Stimulated activated CD4-positive, alpha-beta T cell treated with anti-CD3 and anti-CD28 coated beads, Interleukin-12 subunit alpha, Interleukin-12 subunit beta, amount 100 ng/mL, for 24 hours (primary cell): ENCODE data around the gene KATNA1.

Experiments
- DNase-seq, 2 experiments: peaks; one replicate each; pipeline ENCODE4 v3.0.0-alpha.2; 2020; ENCODE audit warnings: low read depth in 2 of 2

KATNA1 gene

DNA sequence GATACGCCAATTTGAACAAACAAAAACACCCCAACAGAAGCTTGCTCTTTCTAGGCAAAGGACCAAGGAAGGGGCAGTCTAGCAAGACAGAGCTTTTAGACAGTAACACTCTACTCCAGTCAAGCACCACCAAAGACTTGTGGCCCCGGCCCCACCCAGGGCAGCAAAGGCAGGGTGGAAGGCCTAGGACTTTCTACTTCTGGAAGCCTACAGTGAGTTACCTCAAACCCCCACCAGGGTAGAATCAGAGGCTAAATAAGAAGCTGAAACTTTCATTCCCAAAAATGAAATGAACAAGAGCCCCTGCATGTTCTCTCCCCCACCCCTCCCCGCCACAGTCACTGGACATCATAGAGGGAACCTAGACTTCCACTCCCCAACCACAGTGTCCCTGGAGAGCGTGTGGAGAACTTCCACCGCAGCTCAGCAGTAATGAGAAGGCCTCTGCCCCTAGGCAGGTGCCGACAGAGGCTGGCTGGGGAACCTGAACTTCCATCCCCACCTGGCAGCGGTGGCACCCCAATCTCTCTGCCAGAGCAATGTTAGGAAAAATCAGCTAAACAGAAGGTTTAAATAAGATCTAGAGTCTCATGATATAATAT lies 40.0 kb downstream of the KATNA1 start:
- DNase-seq = no peak

DNA sequence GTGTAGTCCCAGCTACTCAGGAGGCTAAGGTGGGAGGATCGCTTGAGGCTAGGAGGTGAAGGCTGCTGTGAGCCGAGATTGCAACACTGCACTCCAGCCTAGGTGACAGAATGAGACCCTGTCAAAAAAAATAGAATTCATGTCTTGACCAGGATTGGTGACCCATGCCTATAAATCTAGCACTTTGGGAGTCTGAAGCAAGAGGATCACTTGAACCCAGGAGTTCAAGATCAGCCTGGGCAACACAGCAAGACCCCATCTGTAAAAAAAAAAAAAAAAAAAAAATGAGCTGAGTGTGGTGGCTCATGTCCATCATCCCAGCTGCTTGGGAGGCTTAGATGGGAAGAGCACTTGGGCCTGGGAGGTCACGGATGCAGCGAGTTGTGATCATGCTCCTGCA lies 48.0 kb downstream of the KATNA1 start:
- DNase-seq = no peak

DNA sequence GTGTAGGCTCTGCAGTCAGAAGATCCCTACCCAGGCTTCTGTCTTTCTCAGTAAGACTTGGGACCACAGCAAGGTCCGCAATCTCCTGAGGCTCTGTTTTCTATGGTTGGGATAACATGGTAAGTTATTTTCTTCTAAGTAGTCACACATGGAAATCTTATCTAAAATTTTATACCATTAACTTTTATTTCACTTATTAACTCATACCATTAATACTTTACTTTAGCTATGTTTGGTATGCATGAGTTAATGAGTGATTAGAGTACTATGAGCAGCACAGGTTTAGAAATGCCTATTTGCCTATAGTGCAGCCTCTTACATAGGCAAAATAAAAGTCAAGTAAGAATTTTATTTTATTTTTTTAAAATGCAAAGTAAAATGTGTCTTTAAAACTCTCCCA lies 55.1 kb downstream of the KATNA1 start:
- no peak for DNase-seq

DNA sequence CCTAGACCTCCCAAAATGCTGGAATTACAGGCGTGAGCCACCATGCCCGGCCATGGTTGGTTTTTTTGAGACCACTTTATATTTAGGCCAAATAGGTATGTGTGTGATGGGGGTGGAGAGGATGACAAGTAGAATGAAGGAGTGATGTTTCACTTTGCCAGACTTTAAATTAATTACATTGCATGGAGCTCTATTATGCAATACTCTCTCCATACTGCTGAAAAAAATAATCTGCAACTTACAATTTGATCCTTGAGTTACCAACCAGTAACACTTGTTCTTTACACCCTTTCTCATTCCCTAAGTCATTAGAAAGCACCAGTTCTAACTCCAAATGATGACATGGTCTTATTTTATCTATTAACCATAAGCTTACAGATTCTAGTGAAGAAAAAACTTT lies 55.5 kb downstream of the KATNA1 start:
- no peak for DNase-seq

DNA sequence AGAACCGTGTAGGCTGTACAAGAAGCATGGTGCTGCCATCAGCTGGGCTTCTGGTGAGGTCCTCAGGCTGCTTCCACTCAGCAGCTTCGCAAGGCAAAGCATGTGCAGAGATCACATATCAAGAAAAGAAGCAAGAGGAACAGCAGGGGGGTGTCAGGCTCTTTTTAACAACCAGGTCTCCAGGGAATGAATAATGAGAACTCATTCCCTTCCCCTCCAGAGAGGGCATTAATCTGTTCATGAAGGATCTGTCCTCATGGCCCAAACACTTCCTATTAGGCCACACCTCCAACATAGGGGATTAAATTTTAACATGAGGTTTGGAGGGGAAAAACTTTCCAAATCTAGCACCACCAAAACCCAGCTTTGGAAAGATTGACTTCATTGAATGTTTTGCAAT lies 62.4 kb downstream of the KATNA1 start:
- no peak for DNase-seq

DNA sequence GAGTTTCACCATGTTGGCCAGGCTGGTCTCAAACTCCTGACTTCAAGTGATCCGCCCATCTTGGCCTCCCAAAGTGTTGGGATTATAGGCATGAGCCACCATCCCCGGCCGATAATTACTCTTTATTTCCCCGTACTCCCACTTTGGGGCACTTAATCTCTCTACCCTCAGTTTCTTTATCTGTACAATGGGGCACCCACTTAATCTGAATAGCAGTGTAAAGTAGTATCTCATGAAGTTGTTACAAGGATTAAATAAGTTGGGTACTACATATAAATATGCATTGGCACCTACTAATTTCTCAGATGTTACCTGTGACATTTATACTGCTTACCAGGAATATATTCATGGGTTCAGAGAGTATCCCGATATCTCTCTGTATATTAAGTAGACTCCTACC lies 67.2 kb downstream of the KATNA1 start:
- DNase-seq = no peak

DNA sequence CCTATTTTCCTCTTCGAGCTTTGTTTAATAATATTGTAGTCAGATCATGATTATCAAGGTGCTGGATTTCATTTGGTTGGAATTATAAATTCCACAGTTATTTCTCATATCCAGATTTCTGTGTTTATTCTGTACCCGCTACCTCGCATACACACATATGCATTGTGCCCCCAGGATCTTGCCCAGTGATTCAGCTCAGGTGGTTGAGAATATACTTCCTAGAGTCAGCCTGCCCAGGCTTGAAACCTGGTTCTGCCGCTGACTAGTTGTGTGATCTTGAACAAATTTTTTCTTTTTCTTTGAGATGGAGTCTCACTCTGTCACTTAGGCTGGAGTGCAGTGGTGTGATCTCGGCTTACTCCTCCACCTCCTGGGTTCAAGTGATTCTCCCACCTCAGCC lies 67.6 kb downstream of the KATNA1 start:
- DNase-seq = no peak

DNA sequence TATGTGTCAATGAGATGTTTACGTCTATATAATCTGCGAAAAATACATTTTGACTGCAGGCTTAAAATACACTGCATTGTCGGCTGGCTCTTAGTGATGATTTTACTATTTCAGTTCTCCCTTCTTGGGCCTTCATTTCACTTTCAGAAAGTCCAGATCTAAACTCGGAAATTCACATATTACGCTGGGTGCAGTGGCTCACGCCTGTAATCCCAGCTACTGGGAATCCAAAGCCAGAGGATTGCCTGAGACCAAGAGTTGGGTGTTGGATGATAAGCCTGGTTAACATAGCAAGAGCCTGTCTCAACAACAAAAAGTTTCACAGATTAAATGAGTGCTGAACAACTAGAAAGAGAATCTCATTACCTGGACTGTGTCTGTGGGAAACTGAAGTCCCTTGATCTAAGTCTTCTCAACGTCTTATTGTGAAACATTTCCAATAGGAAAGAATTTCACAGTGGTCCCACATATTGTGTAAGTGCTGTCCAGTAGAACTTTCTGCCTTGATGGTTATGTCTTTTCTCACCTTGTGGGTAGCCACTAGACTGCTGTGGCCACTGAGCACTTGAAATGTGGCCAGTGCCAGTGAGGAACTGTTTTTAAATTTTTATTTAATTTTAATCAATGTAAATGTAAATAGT lies 80.4 kb downstream of the KATNA1 start:
- no peak for DNase-seq

DNA sequence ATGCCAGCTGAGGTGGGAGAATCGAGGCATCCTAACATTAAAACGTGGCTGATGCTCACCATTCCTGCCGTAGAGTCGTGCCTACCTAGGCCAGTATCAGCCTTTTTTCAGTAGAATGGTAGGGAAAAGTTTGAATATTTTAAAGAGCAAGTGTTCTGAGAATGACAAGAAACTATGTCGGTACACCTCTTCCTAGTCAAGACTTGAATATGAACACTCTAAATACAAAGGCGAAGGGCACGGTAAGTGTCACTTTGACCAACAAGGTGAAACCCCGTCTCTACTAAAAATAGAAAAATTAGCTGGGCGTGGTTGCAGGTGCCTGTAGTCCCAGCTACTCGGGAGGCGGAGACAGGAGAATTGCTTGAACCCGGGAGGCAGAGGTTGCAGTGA lies 81.3 kb downstream of the KATNA1 start:
- no peak for DNase-seq

DNA sequence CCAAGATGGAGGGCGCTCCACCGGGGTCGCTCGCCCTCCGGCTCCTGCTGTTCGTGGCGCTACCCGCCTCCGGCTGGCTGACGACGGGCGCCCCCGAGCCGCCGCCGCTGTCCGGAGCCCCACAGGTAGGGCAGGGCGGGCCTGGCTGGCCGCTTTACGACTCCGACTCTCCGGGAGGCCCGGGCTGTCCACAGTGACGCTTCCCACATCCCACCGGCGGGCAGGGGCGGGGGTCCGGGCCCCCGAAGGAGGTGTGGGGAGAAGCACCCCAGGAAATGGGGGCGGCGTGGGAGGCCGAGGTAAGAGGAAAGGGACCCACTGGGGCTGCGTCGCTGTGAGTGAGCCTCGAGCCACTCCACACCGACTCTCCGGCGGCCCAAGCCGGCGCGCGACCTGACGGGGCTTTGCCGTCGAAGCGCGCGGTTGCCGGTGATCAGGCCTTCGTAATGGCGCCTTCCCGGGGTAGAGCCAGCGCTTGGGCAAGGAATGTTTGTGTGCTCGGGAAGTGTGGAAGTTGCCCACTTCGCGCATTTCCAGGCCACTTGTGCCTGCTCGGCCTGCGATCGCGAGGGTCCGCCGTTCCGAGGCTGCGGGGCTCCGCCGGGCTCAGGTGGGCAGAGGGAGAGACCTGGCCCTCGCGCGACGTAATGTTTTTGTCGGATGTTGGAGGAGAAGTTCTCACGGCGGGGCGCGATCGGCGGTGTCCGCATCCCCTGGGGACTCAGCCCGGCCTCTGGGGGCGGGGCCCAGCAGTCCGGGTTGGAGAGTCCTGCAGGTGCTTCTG lies 81.9 kb downstream of the KATNA1 start:
- DNase-seq = peak in 1 of 2 experiments; percentile 41

DNA sequence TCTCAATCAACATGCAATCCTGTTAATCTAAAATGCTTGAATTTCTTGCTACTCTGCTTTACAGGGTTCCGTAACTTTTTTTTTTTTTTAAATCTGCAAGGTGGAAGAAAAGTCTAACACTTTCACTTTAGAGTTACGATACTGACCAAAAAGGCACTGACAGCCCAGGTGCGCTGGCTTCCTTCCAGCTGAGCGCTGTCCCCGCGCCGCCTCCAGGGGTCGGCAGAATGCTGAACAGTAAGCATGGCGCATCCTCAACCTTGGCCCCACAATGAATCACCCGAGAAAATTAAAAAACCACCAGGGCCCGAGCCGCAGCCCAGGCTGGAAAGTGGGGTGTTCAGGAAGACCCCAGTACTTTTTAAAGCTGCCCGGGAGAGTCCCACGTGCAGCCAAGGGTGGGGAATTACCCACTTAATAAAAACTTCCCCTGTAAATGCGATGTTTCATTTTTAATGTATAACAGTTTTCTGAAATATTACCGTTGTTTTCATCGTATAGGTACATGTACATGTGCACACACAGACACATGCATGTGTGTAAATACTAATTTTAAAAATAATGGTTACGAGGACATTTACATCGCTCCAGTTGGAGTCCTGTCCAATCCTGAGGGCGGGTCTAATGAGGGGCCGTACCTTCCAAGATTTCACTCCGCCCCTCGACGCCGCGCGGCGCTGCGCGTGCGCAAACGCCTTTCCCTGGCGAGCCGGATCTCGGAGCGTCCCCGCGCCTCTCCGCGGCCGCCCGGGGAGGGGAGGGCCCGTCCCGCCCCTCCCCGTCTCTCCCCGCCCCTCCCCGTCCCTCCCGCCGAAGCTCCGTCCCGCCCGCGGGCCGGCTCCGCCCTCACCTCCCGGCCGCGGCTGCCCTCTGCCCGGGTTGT lies 82.7 kb downstream of the KATNA1 start, which contains the start of gene GINM1:
GINM1 (plus strand) TSS at position 849 of the 883 bp plus-strand sequence. CDS start 40 bp downstream, outside the sequence.
- DNase-seq = peak; percentile 94 to 96

DNA sequence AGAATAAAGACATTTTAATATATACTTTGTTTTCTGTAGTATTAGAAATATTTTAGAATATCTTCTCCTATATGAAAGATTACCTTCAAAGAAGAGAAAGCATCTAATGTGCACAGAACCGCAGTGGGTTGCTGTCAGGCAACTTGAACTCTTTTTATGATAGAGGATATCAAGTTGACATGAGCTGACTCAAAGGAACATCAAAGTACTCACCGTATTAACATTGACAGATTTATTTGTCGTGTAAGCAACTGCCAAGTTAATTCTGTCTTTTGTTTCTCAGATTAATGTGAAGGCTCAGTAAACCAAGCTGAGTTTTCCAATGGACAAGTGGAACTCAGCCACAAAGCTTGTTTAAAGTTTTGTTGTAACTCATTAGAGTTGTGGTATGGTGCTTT lies 84.6 kb downstream of the KATNA1 start:
- no peak for DNase-seq

DNA sequence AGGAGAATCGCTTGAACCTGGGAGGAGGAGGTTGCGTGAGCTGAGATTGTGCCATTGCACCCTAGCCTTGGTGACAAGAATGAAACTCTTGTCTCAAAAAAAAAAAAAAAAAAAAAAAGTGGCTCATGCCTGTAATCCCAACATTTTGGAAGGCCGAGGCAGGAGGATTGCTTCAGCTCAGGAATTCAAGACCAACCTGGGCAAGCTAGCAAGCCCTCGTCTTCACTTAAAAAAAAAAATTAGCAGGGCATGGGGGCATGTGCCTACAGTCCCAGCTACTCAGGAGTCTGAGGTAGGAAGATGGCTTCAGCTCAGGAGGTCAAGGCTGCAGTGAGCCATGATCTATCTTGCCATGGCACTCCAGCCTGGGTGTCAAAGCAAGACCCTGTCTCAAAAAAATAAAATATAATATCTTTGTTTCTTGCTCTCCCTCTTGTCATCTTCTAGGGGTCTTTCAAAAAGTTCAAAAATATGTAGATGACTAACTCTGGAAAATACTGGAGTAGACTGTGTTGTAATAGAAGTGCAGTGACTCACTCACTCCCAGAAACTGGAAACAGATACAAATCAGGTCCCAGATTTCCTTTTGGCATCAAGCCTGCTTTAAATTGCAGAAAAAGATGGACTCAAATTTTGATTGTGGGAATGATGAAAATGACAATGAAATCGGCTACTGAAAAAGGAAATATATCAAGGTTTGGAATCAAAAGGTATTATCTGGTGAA lies 85.1 kb downstream of the KATNA1 start:
- no peak for DNase-seq

DNA sequence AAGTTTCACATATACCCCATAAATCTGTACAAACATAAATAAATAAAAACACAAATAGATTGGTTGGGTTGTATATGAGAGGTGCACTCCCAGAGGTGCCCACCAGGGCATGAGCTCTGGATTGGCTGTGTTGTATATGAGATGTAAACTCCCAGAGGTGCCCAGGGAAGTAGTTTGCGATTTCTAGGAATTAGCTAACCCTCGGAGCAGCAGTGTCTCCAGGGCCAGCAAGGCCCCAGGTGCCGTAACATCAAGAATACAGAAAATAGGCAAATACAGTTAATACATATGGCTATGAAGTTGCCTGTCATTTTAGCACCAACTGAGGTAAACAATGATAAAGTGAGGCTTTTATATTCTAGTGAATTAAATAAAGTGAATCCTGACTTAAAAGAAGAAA lies 87.8 kb downstream of the KATNA1 start:
- no peak for DNase-seq

DNA sequence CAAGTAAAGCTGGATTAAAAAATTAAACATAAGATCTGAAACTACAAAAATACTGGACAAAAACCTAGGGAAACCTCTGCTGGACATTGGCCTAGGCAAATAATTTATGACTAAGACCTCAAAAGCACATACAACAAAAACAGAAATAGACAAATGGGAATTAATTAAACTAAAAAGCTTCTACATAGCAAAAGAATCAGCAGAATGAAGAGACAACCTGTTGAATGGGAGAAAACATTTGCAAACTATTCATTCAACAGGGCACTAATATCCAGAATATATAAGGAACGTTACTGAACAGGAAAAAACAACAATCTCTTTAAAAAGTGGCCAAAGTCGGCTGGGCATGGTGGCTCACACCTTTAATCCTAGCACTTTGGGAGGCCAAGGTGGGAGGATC lies 89.1 kb downstream of the KATNA1 start:
- DNase-seq = no peak

DNA sequence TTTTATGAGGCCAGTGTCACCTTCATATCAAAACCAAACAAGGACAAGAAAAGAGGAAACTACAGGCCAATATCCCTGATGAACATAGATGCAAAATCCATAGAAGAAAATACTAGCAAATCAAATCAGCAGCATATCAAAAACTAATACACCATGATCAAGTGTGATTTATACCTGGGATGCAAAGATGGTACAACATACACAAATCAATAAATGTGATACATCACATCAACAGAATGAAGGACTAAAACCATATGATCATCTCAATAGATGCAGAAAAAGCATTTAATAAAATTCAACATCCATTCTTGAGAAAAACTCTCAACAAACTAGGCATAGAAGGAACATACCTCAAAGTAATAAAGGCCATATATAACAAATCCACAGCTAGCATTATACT lies 90.5 kb downstream of the KATNA1 start:
- DNase-seq = no peak

DNA sequence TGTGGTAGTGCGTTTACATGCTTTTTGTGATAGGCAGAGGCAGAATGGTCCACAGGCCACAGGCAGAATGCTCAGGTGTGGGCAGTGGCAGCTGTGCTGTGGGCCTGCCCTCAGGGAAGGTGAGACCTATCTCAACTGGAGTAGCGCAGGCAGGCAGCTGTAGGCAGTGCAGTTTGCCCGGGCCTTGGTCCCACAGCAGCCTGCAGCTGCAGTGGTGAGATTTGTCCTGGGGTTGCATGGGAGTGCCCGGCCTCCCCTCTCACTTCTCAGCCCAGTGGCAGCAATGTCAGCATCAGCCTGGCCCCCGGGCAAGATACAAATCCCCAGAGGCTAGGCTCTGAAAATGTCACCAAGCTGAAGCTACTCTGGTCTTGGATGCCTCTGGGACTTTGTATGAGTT lies 96.6 kb downstream of the KATNA1 start:
- DNase-seq = no peak

DNA sequence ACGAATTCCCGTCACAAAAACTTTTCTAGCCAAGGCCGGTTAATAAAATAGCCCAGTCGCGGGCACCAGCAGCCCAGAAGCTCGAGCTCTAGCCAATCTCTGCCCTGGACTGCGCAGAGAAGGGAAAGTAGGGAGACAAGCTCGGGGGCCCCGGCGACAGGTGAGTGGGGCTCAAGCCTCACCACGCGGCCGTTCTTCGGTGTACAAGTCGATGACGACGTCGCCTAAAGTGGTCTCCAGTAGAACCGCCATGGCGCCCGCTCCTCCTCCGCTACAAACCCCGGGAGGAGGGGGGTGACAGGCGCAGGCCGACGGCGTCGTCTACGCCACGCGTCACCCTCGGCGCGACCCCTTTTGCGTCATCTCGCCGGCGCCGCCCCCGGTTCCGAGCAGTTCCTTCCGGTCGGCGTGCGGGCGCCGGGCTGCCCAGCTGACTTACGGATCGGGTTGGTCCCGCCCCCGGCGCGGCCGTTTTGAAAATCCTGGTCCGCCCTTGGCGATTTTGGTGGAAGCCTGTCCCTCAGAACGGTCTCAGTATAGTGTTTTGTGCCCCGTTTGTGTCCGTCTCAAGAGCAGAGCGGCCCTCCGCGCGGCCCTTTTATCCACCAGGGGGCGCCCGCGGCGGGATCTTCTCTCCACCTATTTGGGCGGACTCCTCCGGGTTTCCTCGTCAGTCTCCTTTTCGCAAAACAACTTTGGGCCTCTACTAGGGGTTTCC lies 102.6 kb downstream of the KATNA1 start, which contains the start of gene PPIL4:
PPIL4 (minus strand) TSS at position 290 of the 718 bp plus-strand sequence; CDS start at position 252, 38 bp downstream.
- peak; percentile 92 to 95 for DNase-seq

DNA sequence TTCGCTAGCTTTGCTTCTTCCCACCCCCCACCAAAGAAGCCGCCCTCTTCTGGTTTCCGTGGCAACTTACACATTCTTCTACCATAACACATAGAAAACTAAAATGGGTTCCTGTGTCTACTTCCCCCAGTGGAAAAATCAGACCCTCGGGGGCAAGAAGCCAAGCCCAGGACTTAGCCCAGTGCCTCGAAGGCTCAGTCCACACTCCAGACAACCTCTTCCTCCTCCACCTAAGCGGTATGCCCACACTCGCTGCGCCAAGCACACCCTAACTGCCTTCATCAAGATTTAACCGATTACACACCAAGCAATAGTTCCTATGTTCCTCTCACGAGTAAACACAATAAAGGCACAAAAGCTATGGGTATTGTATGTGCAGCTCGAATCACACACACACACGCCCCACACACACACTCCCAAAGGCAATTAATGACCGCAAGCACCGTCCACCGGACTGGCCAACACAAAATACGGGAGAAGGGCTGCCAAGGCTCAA lies 103.2 kb downstream of the KATNA1 start:
- peak in 1 of 2 experiments; percentile 32 for DNase-seq
